WERI-Rb-1 (cell line): Measurements from ENCODE around the gene FABP2.

Source experiments
- DNase-seq: peaks from one replicate; pipeline ENCODE4 v3.0.0-alpha.2; 2020
- H3K27ac ChIP-seq: fragments of 250-450 bp; sonication (Bioruptor Pico); 2 replicates; pipeline ENCODE4 v1.5.1; 2020; ENCODE audit warnings: mild to moderate bottlenecking, moderate library complexity
- H3K27me3 ChIP-seq: fragments of 250-450 bp; sonication (Bioruptor Pico); 2 replicates; pipeline ENCODE4 v1.5.1; 2021; ENCODE audit warnings: mild to moderate bottlenecking, low read depth, moderate library complexity; ENCODE audit not compliant: insufficient read depth, severe bottlenecking
- H3K36me3 ChIP-seq: fragments of 250-450 bp; sonication (Bioruptor Pico); 2 replicates; pipeline ENCODE4 v1.5.1; 2020; ENCODE audit warnings: mild to moderate bottlenecking, moderate library complexity
- H3K4me3 ChIP-seq: 2 replicates; pipeline ENCODE4 v1.5.1; 2011; ENCODE audit warnings: low read depth, mild to moderate bottlenecking, control low read depth, low read length
- H3K9me3 ChIP-seq: fragments of 250-450 bp; sonication (Bioruptor Pico); 2 replicates; pipeline ENCODE4 v1.5.1; 2021; ENCODE audit warnings: mild to moderate bottlenecking, moderate library complexity; ENCODE audit not compliant: severe bottlenecking
- CTCF ChIP-seq: IDR thresholded peaks from 2 replicates; pipeline ENCODE4 v1.5.1; 2011; ENCODE audit warnings: low read depth, mild to moderate bottlenecking, control low read depth, inconsistent platforms, low read length

Gene FABP2

GRCh38 chr4:119302073-119302832 is 19.7 kb downstream of the FABP2 start:
- Histone ChIP-seq H3K27ac (no peak overlapping the region), H3K36me3 (peaks cover 13% of the 10 kb centered on the region), H3K4me3 (no peak overlapping the region), H3K27me3 (no peaks in the 10 kb centered on the region), H3K9me3 (no peaks in the 10 kb centered on the region)
- DNase-seq, result no peak
- TF ChIP-seq CTCF, result no peak

- no peaks in the 10 kb centered on the region for H3K9me3 ChIP-seq
- peak overlapping the region; percentile 99 for H3K4me3 ChIP-seq
- H3K27ac ChIP-seq, result peak overlapping the region; percentile 69
- DNase-seq, result peak; percentile 95
- peaks cover 19% of the 10 kb centered on the region for H3K36me3 ChIP-seq
- 0 out of 2 replicates have a peak, but pooled peaks have one; percentile 22 for TF ChIP-seq CTCF
- H3K27me3 ChIP-seq, result no peaks in the 10 kb centered on the region
These were observed 21.6 kb downstream of the FABP2 start for GRCh38 chr4:119300101-119300978.

DNA sequence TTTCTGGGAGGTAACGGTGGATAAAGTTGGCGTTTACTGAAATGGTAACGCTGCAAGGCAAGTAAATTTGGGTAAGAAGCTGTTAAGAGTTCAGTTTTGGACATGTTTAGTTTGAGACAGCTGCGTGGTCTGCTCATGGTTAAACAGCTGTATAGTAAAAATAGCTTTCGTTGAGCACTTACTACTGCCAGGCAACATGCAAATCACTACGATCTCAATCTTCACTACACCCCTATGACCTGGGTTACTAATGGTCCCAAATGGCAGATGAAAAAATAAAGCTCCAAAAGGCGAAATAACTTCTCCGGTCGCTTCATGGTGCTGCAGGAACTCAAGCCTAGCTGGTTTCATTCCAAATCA is 22.2 kb downstream of the FABP2 start:
- Histone ChIP-seq H3K27me3 (no peaks in the 10 kb centered on the region), H3K36me3 (peaks cover 19% of the 10 kb centered on the region), H3K4me3 (peak overlapping the region; percentile 99), H3K27ac (no peak overlapping the region; the same call in 1 of the 2 replicates), H3K9me3 (no peaks in the 10 kb centered on the region)
- no peak for TF ChIP-seq CTCF
- no peak for DNase-seq

DNA sequence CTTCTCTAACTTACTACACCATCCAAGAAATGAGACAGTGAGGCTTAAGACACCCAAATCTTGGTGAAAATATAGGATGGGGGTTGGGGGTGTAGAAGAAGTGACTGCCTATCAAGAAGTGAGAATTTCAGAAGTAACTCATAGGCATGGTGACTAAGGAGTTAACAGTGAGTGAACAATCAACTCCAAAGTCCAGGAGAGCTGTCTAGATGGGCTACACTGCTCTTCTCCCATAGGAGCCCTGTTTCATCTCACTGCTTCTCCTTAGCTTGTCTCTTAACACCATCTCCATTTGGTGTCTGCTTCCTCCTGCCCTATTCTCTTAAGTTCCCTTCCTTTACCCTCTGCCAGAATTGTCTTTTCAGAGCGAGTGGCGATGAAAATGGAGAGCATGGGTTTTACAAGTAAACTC is 22.7 kb downstream of the FABP2 start:
- no peak for TF ChIP-seq CTCF
- Histone ChIP-seq H3K36me3 (peaks cover 19% of the 10 kb centered on the region), H3K9me3 (no peaks in the 10 kb centered on the region), H3K27ac (no peak overlapping the region), H3K4me3 (peak overlapping the region; percentile 99), H3K27me3 (no peaks in the 10 kb centered on the region)
- no peak for DNase-seq

- H3K4me3 ChIP-seq, result no peak overlapping the region
- no peak for TF ChIP-seq CTCF
- no peaks in the 10 kb centered on the region for H3K9me3 ChIP-seq
- peaks cover 19% of the 10 kb centered on the region for H3K36me3 ChIP-seq
- H3K27me3 ChIP-seq, result no peaks in the 10 kb centered on the region
- H3K27ac ChIP-seq, result no peak overlapping the region
- no peak for DNase-seq
These were observed 24.1 kb downstream of the FABP2 start for GRCh38 chr4:119297795-119298194.
